ENCODE measurements around the gene FIGNL1. TPM values are rescaled to one million over a fixed set of nuclear protein-coding genes. Genes with fewer than 3 reads are reported as not detected.

The FIGNL1 gene
- polyA plus RNA-seq, 2 of the 4 experiments (the other 2 are of a cell fraction), result 25.4 to 27.9 TPM

DNA sequence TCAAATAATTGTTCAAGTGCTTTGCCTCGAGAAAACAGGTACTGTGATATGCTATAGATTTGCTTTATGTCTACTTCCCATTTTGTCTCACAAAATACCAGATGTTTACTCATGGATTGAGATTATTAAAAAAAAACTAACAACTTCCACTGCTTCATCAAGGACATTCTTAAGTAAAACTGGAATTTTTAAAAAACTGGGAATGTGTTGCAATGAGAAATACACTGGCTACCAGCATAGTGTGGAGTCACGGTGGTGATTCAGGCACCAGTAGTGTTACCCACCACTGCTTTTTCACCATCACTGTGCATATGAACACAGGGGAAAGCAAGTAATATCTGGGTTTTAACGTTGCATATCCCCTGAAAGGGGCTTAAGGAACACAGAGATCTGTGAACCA, 21.2 kb downstream of the FIGNL1 start:
- no peaks in the 10 kb centered on the region for H3K9me3 ChIP-seq
- H3K27ac ChIP-seq, result no peak overlapping the region
- no peak for TF ChIP-seq HEYL (CRISPR knock-in tag; IDR thresholded peaks at IDR 0.05)
- no peak for TF ChIP-seq MAZ (IDR thresholded peaks at IDR 0.05; ENCODE audit: borderline replicate concordance, low read depth, low read length)
- no peak for TF ChIP-seq MAFK (IDR thresholded peaks at IDR 0.05; ENCODE audit: partially characterized antibody)
- TF ChIP-seq, protein P1, sequence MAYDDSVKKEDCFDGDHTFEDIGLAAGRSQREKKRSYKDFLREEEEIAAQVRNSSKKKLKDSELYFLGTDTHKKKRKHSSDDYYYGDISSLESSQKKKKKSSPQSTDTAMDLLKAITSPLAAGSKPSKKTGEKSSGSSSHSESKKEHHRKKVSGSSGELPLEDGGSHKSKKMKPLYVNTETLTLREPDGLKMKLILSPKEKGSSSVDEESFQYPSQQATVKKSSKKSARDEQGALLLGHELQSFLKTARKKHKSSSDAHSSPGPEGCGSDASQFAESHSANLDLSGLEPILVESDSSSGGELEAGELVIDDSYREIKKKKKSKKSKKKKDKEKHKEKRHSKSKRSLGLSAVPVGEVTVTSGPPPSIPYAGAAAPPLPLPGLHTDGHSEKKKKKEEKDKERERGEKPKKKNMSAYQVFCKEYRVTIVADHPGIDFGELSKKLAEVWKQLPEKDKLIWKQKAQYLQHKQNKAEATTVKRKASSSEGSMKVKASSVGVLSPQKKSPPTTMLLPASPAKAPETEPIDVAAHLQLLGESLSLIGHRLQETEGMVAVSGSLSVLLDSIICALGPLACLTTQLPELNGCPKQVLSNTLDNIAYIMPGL (CRISPR knock-in tag; IDR thresholded peaks at IDR 0.05; ENCODE audit: borderline replicate concordance), result no peak
- no peak for TF ChIP-seq CBX8 (IDR thresholded peaks at IDR 0.05)
- TF ChIP-seq ZC3H11A (IDR thresholded peaks at IDR 0.05), result no peak
- no peak for TF ChIP-seq FOSL2 (IDR thresholded peaks at IDR 0.05)
- TF ChIP-seq FOSL2 (CRISPR knock-in tag; IDR thresholded peaks at IDR 0.05), result no peak
- no peak for TF ChIP-seq RAD21 (conservative IDR thresholded peaks at IDR 0.05 in 1 of 2, IDR thresholded peaks at IDR 0.05 in 1 of 2)
- TF ChIP-seq ZSCAN20 (CRISPR knock-in tag; IDR thresholded peaks at IDR 0.05), result no peak
- 45% methylated on average over 3 of the region's 3 CpGs for WGBS (ENCODE audit: missing lambda C conversion rate)
- H3K4me1 ChIP-seq, result no peaks in the 10 kb centered on the region
- H3K4me3 ChIP-seq, result no peak overlapping the region
- DNase-seq (ENCODE audit: low read depth in 1 of 2, low spot score in 1 of 2), result no peak
- H3K4me2 ChIP-seq, result no peak overlapping the region
- ATAC-seq, result no peak
- ChIA-PET CTCF (interaction anchor here (2.3 to 2.7 kb wide), 2 partner anchors 11 to 223 kb away, joined by 8 to 24 read pairs; no protein-coding TSS in a partner anchor), POLR2A (no interaction called here)
- no peak for FAIRE-seq

DNA sequence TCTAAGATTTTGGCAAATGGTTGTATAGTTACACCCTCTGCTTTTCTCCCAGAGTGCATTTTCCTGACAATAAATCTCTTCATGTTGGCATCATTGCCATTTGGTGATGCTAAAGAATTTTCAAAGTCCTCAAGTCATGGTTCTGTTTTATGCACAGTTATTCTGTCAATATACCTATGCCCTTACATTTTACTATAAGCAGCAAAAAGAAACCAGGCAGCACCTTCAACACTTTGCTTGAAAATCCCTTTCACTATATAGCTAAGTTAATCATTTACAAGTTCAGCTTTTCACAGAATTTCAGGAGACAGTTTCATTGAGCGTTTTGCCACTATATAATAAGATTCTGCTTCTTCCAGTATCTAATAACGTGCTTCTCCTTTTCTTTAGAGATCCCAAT, 22.6 kb downstream of the FIGNL1 start:
- ChIA-PET POLR2A (no interaction called here), CTCF (interaction anchor here (0.6 to 2.7 kb wide), 6 partner anchors 9 to 733 kb away, joined by 3 to 24 read pairs (median 6); no protein-coding TSS in a partner anchor)
- 36% methylated on average over 2 of the region's 2 CpGs for WGBS (ENCODE audit: missing lambda C conversion rate)

More for the DNA sequence above, 22.6 kb downstream of the FIGNL1 start:
- FAIRE-seq, result no peak
- no peak overlapping the region for H3K4me2 ChIP-seq
- no peak for TF ChIP-seq HOXA7 (CRISPR knock-in tag; IDR thresholded peaks at IDR 0.05)
- TF ChIP-seq RFX5 (IDR thresholded peaks at IDR 0.05), result no peak
- no peak for TF ChIP-seq RNF2 (IDR thresholded peaks at IDR 0.05; ENCODE audit: borderline replicate concordance, low read depth)
- TF ChIP-seq HOXB13 (CRISPR knock-in tag; IDR thresholded peaks at IDR 0.05; ENCODE audit: low read depth), result no peak
- TF ChIP-seq NPAS2 (CRISPR knock-in tag; IDR thresholded peaks at IDR 0.05; ENCODE audit: borderline replicate concordance), result no peak
- TF ChIP-seq, protein P2, sequence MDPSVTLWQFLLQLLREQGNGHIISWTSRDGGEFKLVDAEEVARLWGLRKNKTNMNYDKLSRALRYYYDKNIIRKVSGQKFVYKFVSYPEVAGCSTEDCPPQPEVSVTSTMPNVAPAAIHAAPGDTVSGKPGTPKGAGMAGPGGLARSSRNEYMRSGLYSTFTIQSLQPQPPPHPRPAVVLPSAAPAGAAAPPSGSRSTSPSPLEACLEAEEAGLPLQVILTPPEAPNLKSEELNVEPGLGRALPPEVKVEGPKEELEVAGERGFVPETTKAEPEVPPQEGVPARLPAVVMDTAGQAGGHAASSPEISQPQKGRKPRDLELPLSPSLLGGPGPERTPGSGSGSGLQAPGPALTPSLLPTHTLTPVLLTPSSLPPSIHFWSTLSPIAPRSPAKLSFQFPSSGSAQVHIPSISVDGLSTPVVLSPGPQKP (IDR thresholded peaks at IDR 0.05; ENCODE audit: low read depth, low read length), result no peak
- TF ChIP-seq, protein P3, sequence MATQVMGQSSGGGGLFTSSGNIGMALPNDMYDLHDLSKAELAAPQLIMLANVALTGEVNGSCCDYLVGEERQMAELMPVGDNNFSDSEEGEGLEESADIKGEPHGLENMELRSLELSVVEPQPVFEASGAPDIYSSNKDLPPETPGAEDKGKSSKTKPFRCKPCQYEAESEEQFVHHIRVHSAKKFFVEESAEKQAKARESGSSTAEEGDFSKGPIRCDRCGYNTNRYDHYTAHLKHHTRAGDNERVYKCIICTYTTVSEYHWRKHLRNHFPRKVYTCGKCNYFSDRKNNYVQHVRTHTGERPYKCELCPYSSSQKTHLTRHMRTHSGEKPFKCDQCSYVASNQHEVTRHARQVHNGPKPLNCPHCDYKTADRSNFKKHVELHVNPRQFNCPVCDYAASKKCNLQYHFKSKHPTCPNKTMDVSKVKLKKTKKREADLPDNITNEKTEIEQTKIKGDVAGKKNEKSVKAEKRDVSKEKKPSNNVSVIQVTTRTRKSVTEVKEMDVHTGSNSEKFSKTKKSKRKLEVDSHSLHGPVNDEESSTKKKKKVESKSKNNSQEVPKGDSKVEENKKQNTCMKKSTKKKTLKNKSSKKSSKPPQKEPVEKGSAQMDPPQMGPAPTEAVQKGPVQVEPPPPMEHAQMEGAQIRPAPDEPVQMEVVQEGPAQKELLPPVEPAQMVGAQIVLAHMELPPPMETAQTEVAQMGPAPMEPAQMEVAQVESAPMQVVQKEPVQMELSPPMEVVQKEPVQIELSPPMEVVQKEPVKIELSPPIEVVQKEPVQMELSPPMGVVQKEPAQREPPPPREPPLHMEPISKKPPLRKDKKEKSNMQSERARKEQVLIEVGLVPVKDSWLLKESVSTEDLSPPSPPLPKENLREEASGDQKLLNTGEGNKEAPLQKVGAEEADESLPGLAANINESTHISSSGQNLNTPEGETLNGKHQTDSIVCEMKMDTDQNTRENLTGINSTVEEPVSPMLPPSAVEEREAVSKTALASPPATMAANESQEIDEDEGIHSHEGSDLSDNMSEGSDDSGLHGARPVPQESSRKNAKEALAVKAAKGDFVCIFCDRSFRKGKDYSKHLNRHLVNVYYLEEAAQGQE (IDR thresholded peaks at IDR 0.05), result no peak
- no peak for TF ChIP-seq NR3C1 (IDR thresholded peaks at IDR 0.05)
- TF ChIP-seq, protein P4, sequence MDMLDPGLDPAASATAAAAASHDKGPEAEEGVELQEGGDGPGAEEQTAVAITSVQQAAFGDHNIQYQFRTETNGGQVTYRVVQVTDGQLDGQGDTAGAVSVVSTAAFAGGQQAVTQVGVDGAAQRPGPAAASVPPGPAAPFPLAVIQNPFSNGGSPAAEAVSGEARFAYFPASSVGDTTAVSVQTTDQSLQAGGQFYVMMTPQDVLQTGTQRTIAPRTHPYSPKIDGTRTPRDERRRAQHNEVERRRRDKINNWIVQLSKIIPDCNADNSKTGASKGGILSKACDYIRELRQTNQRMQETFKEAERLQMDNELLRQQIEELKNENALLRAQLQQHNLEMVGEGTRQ (IDR thresholded peaks at IDR 0.05), result no peak
- TF ChIP-seq ZSCAN20 (CRISPR knock-in tag; IDR thresholded peaks at IDR 0.05), result no peak
- no peak for TF ChIP-seq JUNB (IDR thresholded peaks at IDR 0.05)
- TF ChIP-seq EHMT2 (IDR thresholded peaks at IDR 0.05; ENCODE audit: low read depth), result no peak
- TF ChIP-seq SMC3 (IDR thresholded peaks at IDR 0.05), result no peak
- no peak for TF ChIP-seq POLR2A (IDR thresholded peaks at IDR 0.05; ENCODE audit: low read length)
- no peak for TF ChIP-seq RCOR1 (IDR thresholded peaks at IDR 0.05; ENCODE audit: low read depth, low read length)
- no peak for TF ChIP-seq FOSL2 (IDR thresholded peaks at IDR 0.05)
- TF ChIP-seq FOSL2 (CRISPR knock-in tag; IDR thresholded peaks at IDR 0.05), result no peak
- TF ChIP-seq CEBPB (IDR thresholded peaks at IDR 0.05), result no peak
- no peak for ATAC-seq
- no peak overlapping the region for H3K4me3 ChIP-seq
- H3K27ac ChIP-seq, result no peak overlapping the region
- H3K9me3 ChIP-seq, result no peaks in the 10 kb centered on the region
- DNase-seq (ENCODE audit: low read depth in 1 of 2, low spot score in 1 of 2), result no peak
- H3K4me1 ChIP-seq, result no peaks in the 10 kb centered on the region
